ENCODE data around the gene RNGTT. TPM values are rescaled to one million over a fixed set of nuclear protein-coding genes. Genes with fewer than 3 reads are reported as not detected.
A peak's percentile ranks its signal among the peaks of the same experiment; 100 is the strongest.

Gene RNGTT
- total and polyA plus RNA-seq, 12 donors, result 3.1 to 10.9 (median 8.6) TPM

GRCh38 chr6:88562353-88563276 is 400.8 kb downstream of the RNGTT start:
- Histone ChIP-seq H3K9me3 (no peaks in the 10 kb centered on the region), H3K27me3 (no peaks in the 10 kb centered on the region), H3K4me1 (peaks cover 0 to 12% (median 0%) of the 10 kb centered on the region in 9 donors), H3K27ac (no peak overlapping the region), H3K4me3 (no peak overlapping the region), H3K36me3 (no peaks in the 10 kb centered on the region)
- no peak for DNase-seq
- intact Hi-C loops (cut with DNase I), result no loop called here
- ATAC-seq, result no peak
- 62 to 66% methylated on average over 18 of the region's 18 CpGs for WGBS, 2 donors
- TF ChIP-seq, protein P1, sequence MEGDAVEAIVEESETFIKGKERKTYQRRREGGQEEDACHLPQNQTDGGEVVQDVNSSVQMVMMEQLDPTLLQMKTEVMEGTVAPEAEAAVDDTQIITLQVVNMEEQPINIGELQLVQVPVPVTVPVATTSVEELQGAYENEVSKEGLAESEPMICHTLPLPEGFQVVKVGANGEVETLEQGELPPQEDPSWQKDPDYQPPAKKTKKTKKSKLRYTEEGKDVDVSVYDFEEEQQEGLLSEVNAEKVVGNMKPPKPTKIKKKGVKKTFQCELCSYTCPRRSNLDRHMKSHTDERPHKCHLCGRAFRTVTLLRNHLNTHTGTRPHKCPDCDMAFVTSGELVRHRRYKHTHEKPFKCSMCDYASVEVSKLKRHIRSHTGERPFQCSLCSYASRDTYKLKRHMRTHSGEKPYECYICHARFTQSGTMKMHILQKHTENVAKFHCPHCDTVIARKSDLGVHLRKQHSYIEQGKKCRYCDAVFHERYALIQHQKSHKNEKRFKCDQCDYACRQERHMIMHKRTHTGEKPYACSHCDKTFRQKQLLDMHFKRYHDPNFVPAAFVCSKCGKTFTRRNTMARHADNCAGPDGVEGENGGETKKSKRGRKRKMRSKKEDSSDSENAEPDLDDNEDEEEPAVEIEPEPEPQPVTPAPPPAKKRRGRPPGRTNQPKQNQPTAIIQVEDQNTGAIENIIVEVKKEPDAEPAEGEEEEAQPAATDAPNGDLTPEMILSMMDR (IDR thresholded peaks at IDR 0.05), result no peak

- no peak for ATAC-seq
- 44 to 47% methylated on average over 1 of the region's 1 CpG for WGBS, 2 donors
- TF ChIP-seq, protein P1 (IDR thresholded peaks at IDR 0.05), result no peak
- Histone ChIP-seq H3K27ac (peak overlapping the region in 2 of 10 donors; percentile 1 to 10), H3K36me3 (no peaks in the 10 kb centered on the region), H3K4me1 (peaks cover 0 to 12% (median 0%) of the 10 kb centered on the region in 9 donors), H3K4me3 (no peak overlapping the region), H3K27me3 (no peaks in the 10 kb centered on the region), H3K9me3 (no peaks in the 10 kb centered on the region)
- no peak for DNase-seq
- intact Hi-C loops (cut with DNase I), result no loop called here
Observed at GRCh38 chr6:88561954-88562315, 401.5 kb downstream of the RNGTT start.

GRCh38 chr6:88561034-88561953 is 402.1 kb downstream of the RNGTT start:
- H3K4me1 ChIP-seq, result peaks cover 0 to 12% (median 0%) of the 10 kb centered on the region in 9 donors
- H3K27me3 ChIP-seq, result no peaks in the 10 kb centered on the region
- ATAC-seq (no peak), DNase-seq (no peak)
- intact Hi-C loops (cut with DNase I), result no loop called here
- WGBS, 2 donors, result 52 to 61% methylated on average over 10 of the region's 10 CpGs
- no peak overlapping the region for H3K4me3 ChIP-seq
- H3K27ac ChIP-seq, result peak overlapping the region in 1 of 10 donors; percentile 1
- TF ChIP-seq, protein P1 (IDR thresholded peaks at IDR 0.05), result no peak
- H3K36me3 ChIP-seq, result no peaks in the 10 kb centered on the region
- no peaks in the 10 kb centered on the region for H3K9me3 ChIP-seq

Other genes with a start within 250 kb of the RNGTT start
- 100 to 1,000 TPM; 137 to 270 (median 228) TPM for gene PNRC1, start 117.1 kb upstream of the RNGTT start, total RNA-seq
- 10 to 100 TPM; 45.5 to 47.6 TPM for gene PNRC1, start 117.1 kb upstream of the RNGTT start, polyA plus RNA-seq
- gene SRSF12, start 154.5 kb upstream of the RNGTT start, total RNA-seq, result under 1 TPM in 8 of 10 donors, not detected in 2; 0.06 to 0.47 (median 0.17) TPM
- gene SRSF12, start 154.5 kb upstream of the RNGTT start, polyA plus RNA-seq, result under 1 TPM; 0.15 to 0.32 TPM
- gene PM20D2, start 182.4 kb upstream of the RNGTT start, total RNA-seq, result 10 to 100 TPM in 3 of 10 donors, 1 to 10 TPM in 7; 6.0 to 14.3 (median 8.4) TPM
- 1 to 10 TPM; 3.2 to 6.3 TPM for gene PM20D2, start 182.4 kb upstream of the RNGTT start, polyA plus RNA-seq

Measured in heart right ventricle (tissue), 16 donors.